GM12892 (cell line): ENCODE results near the gene LASP1.

Experiments used
- POLR2A ChIP-seq: IDR thresholded peaks from 2 replicates; pipeline ENCODE4 v1.6.1; 2011; ENCODE audit warnings: low read depth, low read length, control low read depth
- POLR2AphosphoS5 ChIP-seq: IDR thresholded peaks from 2 replicates; pipeline ENCODE4 v1.6.1; 2011; ENCODE audit warnings: low read depth, low read length, control low read depth
- TAF1 ChIP-seq: IDR thresholded peaks from 2 replicates; pipeline ENCODE4 v1.6.1; 2011; ENCODE audit warnings: low read depth, mild to moderate bottlenecking, control low read depth, low read length, borderline replicate concordance

DNA sequence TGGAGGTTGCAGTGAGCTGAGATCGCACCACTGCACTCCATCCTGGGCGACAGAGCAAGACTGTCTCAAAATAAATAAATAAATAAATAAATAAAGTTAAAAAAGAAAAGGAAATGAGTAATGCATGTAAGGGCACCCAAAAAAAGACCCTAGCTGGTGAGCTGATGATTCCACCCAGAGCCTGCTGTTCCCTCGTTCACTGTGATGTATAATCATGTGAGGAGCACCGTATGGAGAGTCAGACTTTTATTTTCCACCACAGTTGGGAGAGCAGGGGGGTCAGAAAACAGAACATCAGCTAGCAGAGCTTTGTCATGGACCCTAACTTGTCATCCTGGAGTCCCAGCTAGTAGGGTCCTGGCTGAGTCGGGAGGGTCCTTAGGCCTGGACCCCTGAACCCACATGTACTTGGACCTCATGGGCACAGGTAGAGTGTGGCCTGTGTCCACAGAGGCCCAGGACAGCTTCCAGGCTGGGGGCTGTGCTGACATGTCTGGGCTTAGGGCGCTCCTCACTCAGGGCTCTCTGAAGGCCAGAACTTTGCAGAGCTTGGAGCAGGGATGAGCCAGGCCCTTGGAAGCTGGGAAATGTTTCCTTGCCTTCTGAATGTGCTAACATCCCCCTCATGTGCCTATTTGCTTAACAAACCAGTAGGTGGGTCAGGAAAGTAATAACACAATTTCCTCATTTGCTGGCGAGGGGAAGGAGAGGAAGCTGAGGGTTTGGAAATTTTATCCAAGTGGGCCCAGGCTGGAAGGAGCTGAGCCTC, 36.8 kb downstream of the LASP1 start:
- TF ChIP-seq POLR2AphosphoS5 (no peak), POLR2A (no peak), TAF1 (no peak)
